Nephron (organoid): ENCODE results near the gene RBM47.
"Not testable (repeated sequence)": the region's sequence is repeated elsewhere in the genome, so short reads cannot be mapped to it uniquely, and the experiment has no call there.

Experiments used
- H3K27ac Mint-ChIP-seq, 3 experiments: 2 replicates each; pipeline ENCODE4 v1.8.0; 2020; ENCODE audit warnings: mixed read lengths in 3 of 3, mild to moderate bottlenecking in 2 of 3, moderate library complexity in 1 of 3
- H3K27me3 Mint-ChIP-seq: 2 replicates; pipeline ENCODE4 v1.8.0; 2021; ENCODE audit warnings: low read depth, mild to moderate bottlenecking, moderate library complexity, mixed read lengths
- H3K36me3 Mint-ChIP-seq: 2 replicates; pipeline ENCODE4 v1.8.0; 2020; ENCODE audit warnings: low read depth, mixed read lengths
- H3K4me1 Mint-ChIP-seq: 2 replicates; pipeline ENCODE4 v1.8.0; 2020; ENCODE audit warnings: mixed read lengths
- H3K4me3 Mint-ChIP-seq, 3 experiments: 2 replicates each; pipeline ENCODE4 v1.8.0; 2020; ENCODE audit warnings: mild to moderate bottlenecking in 3 of 3, mixed read lengths in 3 of 3, moderate library complexity in 2 of 3
- H3K9me3 Mint-ChIP-seq: 2 replicates; pipeline ENCODE4 v1.8.0; 2020; ENCODE audit warnings: mixed read lengths
- CTCF ChIP-seq, 3 experiments: fragments of 200-600 bp; sonication (generic); IDR thresholded peaks; one replicate each; pipeline ENCODE4 v1.5.0; 2021; ENCODE audit warnings: antibody characterized with exemption in 3 of 3; ENCODE audit not compliant: unreplicated experiment in 3 of 3

RBM47 gene

GRCh38 chr4:40417941-40418340 is 211.7 kb downstream of the RBM47 start:
- TF ChIP-seq CTCF (IDR thresholded peaks at IDR 0.05; ENCODE audit: unreplicated experiment in 3 of 3): no peak
- Mint-ChIP-seq H3K27me3 (peaks cover 8% of the 10 kb centered on the region), H3K4me1 (peaks cover 5% of the 10 kb centered on the region), H3K9me3 (peaks cover 19% of the 10 kb centered on the region), H3K36me3 (peaks cover 34% of the 10 kb centered on the region), H3K27ac (peak overlapping the region in 2 of 3 experiments; percentile 81 to 92), H3K4me3 (no peak overlapping the region)

GRCh38 chr4:40414673-40415072 is 215.0 kb downstream of the RBM47 start:
- peaks cover 15% of the 10 kb centered on the region for H3K27me3 Mint-ChIP-seq
- no peak for TF ChIP-seq CTCF (IDR thresholded peaks at IDR 0.05; ENCODE audit: unreplicated experiment in 3 of 3)
- no peak overlapping the region for H3K4me3 Mint-ChIP-seq
- peaks cover 12% of the 10 kb centered on the region for H3K9me3 Mint-ChIP-seq
- peaks cover 14% of the 10 kb centered on the region for H3K36me3 Mint-ChIP-seq
- H3K27ac Mint-ChIP-seq: no peak overlapping the region
- H3K4me1 Mint-ChIP-seq: peaks cover 5% of the 10 kb centered on the region

GRCh38 chr4:40412866-40413795 is 216.5 kb downstream of the RBM47 start:
- Mint-ChIP-seq H3K27ac (no peak overlapping the region), H3K36me3 (peaks cover 1% of the 10 kb centered on the region), H3K4me3 (no peak overlapping the region), H3K27me3 (peaks cover 12% of the 10 kb centered on the region), H3K9me3 (peaks cover under 1% of the 10 kb centered on the region), H3K4me1 (no peaks in the 10 kb centered on the region)
- no peak for TF ChIP-seq CTCF (IDR thresholded peaks at IDR 0.05; ENCODE audit: unreplicated experiment in 3 of 3)

GRCh38 chr4:40412388-40412787 is 217.3 kb downstream of the RBM47 start:
- H3K36me3 Mint-ChIP-seq: peaks cover 6% of the 10 kb centered on the region
- TF ChIP-seq CTCF (IDR thresholded peaks at IDR 0.05; ENCODE audit: unreplicated experiment in 3 of 3): no peak
- no peaks in the 10 kb centered on the region for H3K4me1 Mint-ChIP-seq
- H3K9me3 Mint-ChIP-seq: peaks cover 5% of the 10 kb centered on the region
- H3K27me3 Mint-ChIP-seq: peaks cover 12% of the 10 kb centered on the region
- no peak overlapping the region for H3K27ac Mint-ChIP-seq
- H3K4me3 Mint-ChIP-seq: no peak overlapping the region

- Mint-ChIP-seq H3K27me3 (peaks cover 12% of the 10 kb centered on the region), H3K36me3 (peaks cover 13% of the 10 kb centered on the region), H3K27ac (no peak overlapping the region), H3K4me3 (no peak overlapping the region), H3K4me1 (no peaks in the 10 kb centered on the region), H3K9me3 (peaks cover 14% of the 10 kb centered on the region)
- TF ChIP-seq CTCF (IDR thresholded peaks at IDR 0.05; ENCODE audit: unreplicated experiment in 3 of 3): no peak
Measured at GRCh38 chr4:40409835-40410234, 219.8 kb downstream of the RBM47 start.

GRCh38 chr4:40407468-40407867 is 222.2 kb downstream of the RBM47 start:
- H3K4me3 Mint-ChIP-seq, H3K27ac Mint-ChIP-seq, H3K4me1 Mint-ChIP-seq: not testable (repeated sequence)
- H3K36me3 Mint-ChIP-seq: peaks cover 13% of the 10 kb centered on the region
- H3K27me3 Mint-ChIP-seq: peaks cover 13% of the 10 kb centered on the region
- H3K9me3 Mint-ChIP-seq: peaks cover 14% of the 10 kb centered on the region
